B cell (primary cell): ENCODE results near the gene THBS2. TPM values are rescaled to one million over a fixed set of nuclear protein-coding genes. Genes with fewer than 3 reads are reported as not detected.

Experiments used
- ATAC-seq: fragments of 200-7000 bp; cut with Tn5 transposase; one replicate; pipeline ENCODE4 v1.10.0; 2021; ENCODE audit warnings: low read depth, mild to moderate bottlenecking, moderate number of reproducible peaks, moderate library complexity
- CTCF ChIA-PET: fragments of 350-600 bp; sonication (Branson Sonifier 250); formaldehyde crosslinking; loops from one replicate; lab custom pipeline; 2021; ENCODE audit warnings: antibody characterized with exemption, inconsistent platforms; lab: Charles Lee
- POLR2A ChIA-PET: fragments of 350-600 bp; sonication (Branson Sonifier 250); formaldehyde crosslinking; loops from one replicate; lab custom pipeline; 2021; ENCODE audit warnings: antibody characterized with exemption; lab: Charles Lee
- DNase-seq: peaks from one replicate; pipeline ENCODE4 v3.0.0; 2013
- H2AFZ ChIP-seq: 2 replicates; pipeline ENCODE4 v1.6.1; 2012; ENCODE audit warnings: mild to moderate bottlenecking, low read depth, low read length; ENCODE audit not compliant: insufficient read depth, poor library complexity, severe bottlenecking
- H3K27ac ChIP-seq, 2 donors: 1 replicate in 1 of 2; 2 replicates in 1 of 2; pipeline ENCODE4 v1.5.1; 2012 to 2013; ENCODE audit warnings: low read length in 2 of 2, mild to moderate bottlenecking in 2 of 2, moderate library complexity in 1 of 2
- H3K27me3 ChIP-seq, 4 experiments: fragments of 200-600 bp in 1 of 4; sonication (generic) in 1 of 4; replicated peaks in 1 of 4; 1 replicate in 2 of 4; 2 replicates in 2 of 4; pipeline versions ENCODE4 v1.6.1 to v1.7.0; 2013 to 2016; ENCODE audit warnings: low read length in 3 of 4, mild to moderate bottlenecking in 2 of 4, mixed read lengths in 1 of 4, moderate library complexity in 1 of 4; ENCODE audit not compliant: insufficient read depth in 4 of 4, control insufficient read depth in 3 of 4; ENCODE audit errors: control extremely low read depth in 1 of 4
- H3K36me3 ChIP-seq, 2 experiments: replicated peaks in 1 of 2; 1 replicate in 1 of 2; 2 replicates in 1 of 2; pipeline versions ENCODE4 v1.6.1 to v1.7.1; 2013; ENCODE audit warnings: low read length in 1 of 2; ENCODE audit not compliant: insufficient read depth in 2 of 2, control insufficient read depth in 1 of 2; ENCODE audit errors: control extremely low read depth in 1 of 2, extremely low read depth in 1 of 2
- H3K4me1 ChIP-seq, 2 donors: fragments of 200-600 bp in 1 of 2; sonication (generic) in 1 of 2; 1 replicate in 1 of 2; 2 replicates in 1 of 2; pipeline versions ENCODE4 v1.5.1 to v1.6.1; 2013 to 2017; ENCODE audit warnings: low read length in 2 of 2; ENCODE audit not compliant: control insufficient read depth in 2 of 2, insufficient read depth in 2 of 2
- H3K4me2 ChIP-seq: replicated peaks from 2 replicates; pipeline ENCODE3; 2012; ENCODE audit warnings: mild to moderate bottlenecking, low read depth, low read length; ENCODE audit not compliant: poor library complexity, severe bottlenecking
- H3K4me3 ChIP-seq, 5 experiments: fragments of 200-600 bp in 1 of 5; sonication (generic) in 1 of 5; 1 replicate in 3 of 5; 2 replicates in 2 of 5; pipeline versions ENCODE4 v1.5.1 to v1.7.0; 2011 to 2016; ENCODE audit warnings: low read length in 4 of 5, mild to moderate bottlenecking in 4 of 5, low read depth in 2 of 5, control low read depth in 1 of 5, moderate library complexity in 1 of 5; ENCODE audit not compliant: insufficient read depth in 1 of 5; ENCODE audit errors: control extremely low read depth in 1 of 5, extremely low read depth in 1 of 5
- H3K79me2 ChIP-seq: fragments of 200-600 bp; sonication (generic); one replicate; pipeline ENCODE4 v1.6.0; 2016; ENCODE audit warnings: low read length; ENCODE audit not compliant: control insufficient read depth, insufficient read depth
- H3K9ac ChIP-seq: fragments of 200-600 bp; sonication (generic); 2 replicates; pipeline ENCODE4 v1.6.1; 2017; ENCODE audit warnings: mild to moderate bottlenecking, low read length, moderate library complexity
- H3K9me3 ChIP-seq, 3 donors: one replicate each; pipeline versions ENCODE4 v1.6.1 to v1.7.1; 2013; ENCODE audit warnings: low read length in 2 of 3; ENCODE audit not compliant: control insufficient read depth in 2 of 3, insufficient read depth in 1 of 3; ENCODE audit errors: control extremely low read depth in 1 of 3
- H4K20me1 ChIP-seq: 2 replicates; pipeline ENCODE4 v1.6.0; 2012; ENCODE audit warnings: mild to moderate bottlenecking, low read length; ENCODE audit not compliant: insufficient read depth, control insufficient read depth, poor library complexity, severe bottlenecking
- H3K27ac Mint-ChIP-seq: one replicate; pipeline ENCODE4 v1.8.0; 2021; ENCODE audit warnings: mixed read lengths
- H3K27me3 Mint-ChIP-seq: one replicate; pipeline ENCODE4 v1.8.0; 2021; ENCODE audit warnings: mixed read lengths
- H3K4me1 Mint-ChIP-seq: one replicate; pipeline ENCODE4 v1.8.0; 2021; ENCODE audit warnings: mixed read lengths
- H3K4me3 Mint-ChIP-seq: one replicate; pipeline ENCODE4 v1.8.0; 2021; ENCODE audit warnings: mixed read lengths
- H3K9me3 Mint-ChIP-seq: one replicate; pipeline ENCODE4 v1.8.0; 2022; ENCODE audit warnings: mixed read lengths; ENCODE audit not compliant: insufficient read depth
- CTCF ChIP-seq: fragments of 200-600 bp; IDR thresholded peaks from one replicate; pipeline ENCODE4 v1.8.0; 2022; ENCODE audit warnings: antibody characterized with exemption, mild to moderate bottlenecking
- EZH2 ChIP-seq: IDR thresholded peaks from 2 replicates; pipeline ENCODE4 v1.6.1; 2012; ENCODE audit warnings: borderline replicate concordance, low read depth, mild to moderate bottlenecking, moderate library complexity, low read length; ENCODE audit not compliant: insufficient read depth, poor library complexity, severe bottlenecking
- WGBS: methylation state at CpG from one replicate; pipeline ENCODE4 v1.1.5; 2013; ENCODE audit warnings: missing lambda C conversion rate; ENCODE audit not compliant: insufficient coverage; 5-methylcytosine and 5-hydroxymethylcytosine counted together
- intact Hi-C: fragments of 100-400 bp; cut with micrococcal nuclease; formaldehyde crosslinking; loops from one replicate; pipeline ENCODE4 v1.10.0; 2022
- polyA plus RNA-seq: library from polyadenylated mRNA; depleted of rRNA; stranded (reverse); fragments of >200 nt; gene quantifications from 2 replicates; pipeline ENCODE4 v1.2.3, GENCODE V29; 2012
- total RNA-seq, 2 donors: library from RNA; stranded (reverse); fragments of 120-200 nt in 1 of 2; gene quantifications; 1 replicate in 1 of 2; 2 replicates in 1 of 2; pipeline versions ENCODE4 v1.2.3 to v1.2.4, GENCODE V29; 2013 to 2022

The THBS2 gene
- total and polyA plus RNA-seq, 2 donors (not counting 1 experiment from before 2014, with no cell fraction given), result not detected

GRCh38 chr6:169249057-169249456, 4.6 kb downstream of the THBS2 start:
- intact Hi-C loops, result no loop called here
- Histone ChIP-seq H3K27ac (no peak overlapping the region), H4K20me1 (no peaks in the 10 kb centered on the region), H3K36me3 (no peaks in the 10 kb centered on the region), H3K9me3 (peaks cover 0 to 14% (median 0%) of the 10 kb centered on the region in 3 donors), H3K79me2 (no peaks in the 10 kb centered on the region), H2AFZ (no peak overlapping the region), H3K4me1 (peaks cover 13 to 14% of the 10 kb centered on the region in 2 donors), H3K4me2 (no peak overlapping the region), H3K9ac (no peak overlapping the region), H3K27me3 (peaks cover 0 to 26% (median 15%) of the 10 kb centered on the region in 4 experiments), H3K4me3 (no peak overlapping the region)
- TF ChIP-seq CTCF (no peak), EZH2 (no peak)
- WGBS, result 93% methylated on average over 16 of the region's 16 CpGs
- Mint-ChIP-seq H3K9me3 (peaks cover 2% of the 10 kb centered on the region), H3K27me3 (peaks cover 35% of the 10 kb centered on the region), H3K27ac (no peak overlapping the region), H3K4me3 (no peak overlapping the region), H3K4me1 (peaks cover 17% of the 10 kb centered on the region)
- ATAC-seq, result no peak
- POLR2A ChIA-PET, result no interaction called here
- CTCF ChIA-PET, result no interaction called here
- DNase-seq, result no peak

- no peak for TF ChIP-seq EZH2
- no peak for TF ChIP-seq CTCF
- ChIA-PET CTCF (no interaction called here), POLR2A (no interaction called here)
- Histone ChIP-seq H4K20me1 (no peaks in the 10 kb centered on the region), H3K36me3 (no peaks in the 10 kb centered on the region), H3K9ac (no peak overlapping the region), H3K9me3 (peaks cover 0 to 14% (median 0%) of the 10 kb centered on the region in 3 donors), H3K27me3 (peaks cover 0 to 22% (median 13%) of the 10 kb centered on the region in 4 experiments), H3K4me3 (no peak overlapping the region), H2AFZ (no peak overlapping the region), H3K4me1 (peaks cover 9 to 10% of the 10 kb centered on the region in 2 donors), H3K4me2 (no peak overlapping the region), H3K79me2 (no peaks in the 10 kb centered on the region), H3K27ac (no peak overlapping the region)
- no peak for DNase-seq
- Mint-ChIP-seq H3K4me1 (peaks cover 13% of the 10 kb centered on the region), H3K4me3 (no peak overlapping the region), H3K27ac (no peak overlapping the region), H3K27me3 (peaks cover 30% of the 10 kb centered on the region), H3K9me3 (peaks cover 2% of the 10 kb centered on the region)
- intact Hi-C loops, result no loop called here
- ATAC-seq, result no peak
- WGBS, result 96% methylated on average over 36 of the region's 36 CpGs
Observed at GRCh38 chr6:169248521-169248971, 5.1 kb downstream of the THBS2 start.
